ENCODE results near the gene VBP1.
"Not testable (repeated sequence)": the region's sequence is repeated elsewhere in the genome, so short reads cannot be mapped to it uniquely, and the experiment has no call there.

Gene VBP1, protein sequence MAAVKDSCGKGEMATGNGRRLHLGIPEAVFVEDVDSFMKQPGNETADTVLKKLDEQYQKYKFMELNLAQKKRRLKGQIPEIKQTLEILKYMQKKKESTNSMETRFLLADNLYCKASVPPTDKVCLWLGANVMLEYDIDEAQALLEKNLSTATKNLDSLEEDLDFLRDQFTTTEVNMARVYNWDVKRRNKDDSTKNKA

DNA sequence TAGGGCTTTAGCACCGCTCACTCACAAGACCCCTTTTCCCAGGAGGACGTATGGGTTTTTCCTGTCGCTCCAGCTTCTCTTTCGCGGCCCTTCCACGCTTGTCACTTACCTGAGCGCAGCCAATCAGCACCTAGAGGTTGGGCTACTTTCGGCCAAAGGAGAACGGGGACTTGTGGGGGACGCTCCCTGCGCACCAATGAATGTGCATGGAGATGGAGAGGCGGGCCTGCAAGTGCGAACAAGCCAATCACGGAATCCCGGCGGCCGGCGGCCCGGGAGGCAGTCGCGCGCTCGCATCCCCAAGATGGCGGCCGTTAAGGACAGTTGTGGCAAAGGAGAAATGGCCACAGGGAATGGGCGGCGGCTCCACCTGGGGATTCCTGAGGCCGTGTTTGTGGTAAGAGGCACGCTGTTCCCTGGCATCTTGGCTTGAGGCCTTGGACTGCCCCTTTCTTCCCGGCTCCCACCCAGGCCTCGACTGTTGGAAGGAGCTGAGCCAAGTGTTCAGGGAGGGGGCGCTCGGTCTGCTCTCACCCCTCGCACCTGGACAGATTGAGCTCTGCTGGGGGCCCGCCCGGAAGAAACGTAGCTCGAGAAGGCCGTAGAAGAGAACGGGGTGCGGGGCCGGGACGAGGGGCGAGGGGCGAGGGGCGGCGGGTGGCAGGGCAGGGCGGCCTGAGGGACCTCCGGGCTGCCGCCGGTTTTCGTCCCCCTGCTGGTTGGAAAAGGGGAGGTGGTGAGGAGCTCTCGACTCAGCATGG lies at the start of gene VBP1:
VBP1 (plus strand) TSS at position 282 of the 761 bp plus-strand sequence; CDS start at position 305, 23 bp downstream.
- DNase-seq, result peak; percentile 94

DNA sequence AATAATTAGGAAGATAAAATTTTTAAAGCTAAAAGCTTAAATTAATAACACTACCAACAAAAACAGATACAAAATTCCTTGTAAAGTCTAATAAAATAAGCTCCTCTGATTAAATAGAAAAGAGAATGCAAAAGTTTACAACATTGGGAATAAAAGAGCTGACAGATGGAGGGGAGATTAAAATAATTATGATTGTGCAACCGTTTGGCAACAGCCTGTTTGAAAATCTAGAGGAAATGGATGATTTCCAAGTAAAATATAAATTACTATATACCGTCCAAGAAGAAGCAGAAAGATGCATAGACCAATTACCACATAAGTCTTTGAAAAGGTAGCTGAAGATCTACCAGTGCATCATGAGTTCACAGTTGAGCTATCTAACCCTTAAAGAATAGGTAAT lies 46.4 kb upstream of the VBP1 start:
- DNase-seq, result no peak

DNA sequence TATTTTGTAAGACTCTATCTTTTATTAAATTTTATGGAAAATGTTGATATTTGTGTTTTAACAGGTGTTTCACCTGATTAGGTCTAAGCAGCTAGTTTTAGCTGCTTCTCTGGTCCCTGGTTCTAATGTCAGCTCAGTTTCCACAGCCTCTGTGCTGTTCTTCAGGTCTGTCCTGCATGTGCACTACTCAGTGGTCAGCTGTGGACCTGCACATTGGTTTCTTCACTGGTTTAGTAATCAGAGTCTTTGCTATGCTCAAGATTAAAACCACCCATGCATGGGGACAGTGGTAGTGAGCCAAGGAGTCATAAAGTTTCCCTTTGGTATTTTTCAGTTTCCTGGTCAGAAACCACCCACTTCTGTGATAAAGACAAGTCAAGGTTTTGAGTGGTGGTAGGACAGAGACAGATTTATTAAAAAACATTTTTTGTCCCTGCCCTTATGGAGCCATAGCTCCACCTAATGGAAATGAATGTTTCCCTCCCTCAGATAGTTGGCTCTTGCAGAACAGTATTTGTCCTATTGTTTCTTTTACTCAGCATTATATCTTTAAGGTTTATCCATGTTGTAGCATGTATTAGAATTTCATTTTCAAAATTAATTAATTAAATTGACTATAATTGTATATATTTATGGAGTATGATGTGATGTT lies 36.8 kb upstream of the VBP1 start:
- DNase-seq, result no peak

DNA sequence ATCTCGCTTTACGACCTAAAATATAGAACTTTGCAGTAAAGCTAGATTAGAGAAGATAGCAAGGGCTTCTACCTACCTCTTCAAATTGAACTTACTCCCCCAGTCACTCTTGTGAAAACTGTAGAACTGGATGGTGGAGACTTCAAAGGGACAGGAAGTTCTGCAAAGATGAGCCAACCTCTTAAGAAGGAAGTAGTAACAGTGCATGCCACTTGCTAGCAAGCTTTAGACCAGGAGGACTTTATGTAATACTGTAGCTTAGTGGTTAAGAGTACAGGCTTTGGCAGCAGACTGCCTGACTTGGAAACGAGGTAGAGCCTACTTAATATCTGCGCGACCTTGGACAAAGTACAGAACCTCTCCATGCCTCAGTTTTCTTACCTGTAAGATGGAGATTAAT lies 27.5 kb upstream of the VBP1 start:
- DNase-seq, result peak; percentile 26

DNA sequence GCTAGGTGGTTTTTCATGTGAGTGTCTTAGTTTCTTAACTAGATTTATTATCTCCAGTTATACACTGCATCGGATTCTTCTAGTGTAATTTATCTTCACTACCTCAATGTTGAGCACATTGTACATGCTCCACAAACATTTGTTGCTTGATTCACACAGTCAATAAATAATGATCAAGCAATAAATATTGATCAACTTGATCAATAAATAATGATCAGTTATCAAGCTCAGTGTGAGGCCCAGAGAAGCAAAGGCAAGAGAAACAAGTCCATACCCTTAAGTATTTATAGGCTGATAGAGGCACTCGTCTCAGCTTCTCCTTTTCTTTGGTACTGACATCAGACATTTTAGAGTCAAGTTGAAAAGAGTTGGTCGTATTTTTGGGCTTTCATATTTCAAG lies 5.1 kb upstream of the VBP1 start:
- DNase-seq, result no peak

DNA sequence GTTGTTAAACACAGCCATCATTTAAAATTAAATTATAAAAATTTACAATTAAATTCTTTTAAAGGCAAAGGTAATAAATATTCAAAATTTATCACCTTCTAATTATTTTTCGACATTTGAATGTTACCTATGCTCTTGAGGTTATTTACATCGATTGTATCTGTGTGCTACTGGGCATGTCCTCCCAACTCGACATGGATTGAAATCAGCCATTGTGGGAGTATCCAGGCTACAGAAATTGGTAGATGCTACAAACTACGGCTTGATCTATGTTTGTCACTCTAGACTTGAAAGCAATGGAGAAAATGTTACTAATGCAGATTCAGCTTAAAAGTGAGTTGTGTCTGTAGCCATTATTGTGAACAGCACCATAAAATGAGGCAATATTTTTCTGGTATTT lies 2.5 kb upstream of the VBP1 start:
- no peak for DNase-seq

DNA sequence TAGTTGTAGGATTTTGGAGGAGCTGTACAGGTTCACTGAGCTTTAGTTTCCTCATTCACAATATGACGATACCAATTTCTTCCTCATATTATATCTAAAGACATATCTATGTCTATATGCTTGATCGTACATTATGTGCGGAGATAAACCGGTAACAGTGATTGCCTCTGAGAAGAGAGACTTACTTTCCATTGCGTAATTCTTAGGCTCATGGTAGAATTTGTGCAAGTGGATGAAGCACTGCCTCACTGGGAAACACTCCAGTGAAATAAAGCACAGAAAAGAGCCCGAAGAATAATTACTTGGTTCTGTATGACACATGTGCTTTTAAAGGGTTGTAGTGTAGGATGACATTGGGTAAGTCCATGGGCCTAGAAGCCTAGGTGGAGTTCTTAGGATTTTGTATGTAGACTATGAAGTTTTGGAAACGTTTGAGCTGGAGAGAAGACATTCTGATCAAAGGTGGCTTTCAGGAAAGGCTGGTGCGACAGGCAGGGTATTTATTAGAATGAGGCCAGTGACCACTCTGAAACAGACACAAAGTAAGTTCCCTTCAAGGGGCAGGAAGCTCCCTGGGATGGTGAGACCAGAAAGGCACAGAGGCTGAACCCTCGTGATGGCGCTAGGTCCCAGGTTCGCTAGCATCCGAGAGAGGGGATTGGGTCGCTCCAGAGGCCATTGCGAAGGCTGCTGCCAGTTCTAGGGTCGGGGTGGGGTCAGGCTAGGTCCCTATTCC lies 649 bp upstream of the VBP1 start:
- DNase-seq, result no peak

DNA sequence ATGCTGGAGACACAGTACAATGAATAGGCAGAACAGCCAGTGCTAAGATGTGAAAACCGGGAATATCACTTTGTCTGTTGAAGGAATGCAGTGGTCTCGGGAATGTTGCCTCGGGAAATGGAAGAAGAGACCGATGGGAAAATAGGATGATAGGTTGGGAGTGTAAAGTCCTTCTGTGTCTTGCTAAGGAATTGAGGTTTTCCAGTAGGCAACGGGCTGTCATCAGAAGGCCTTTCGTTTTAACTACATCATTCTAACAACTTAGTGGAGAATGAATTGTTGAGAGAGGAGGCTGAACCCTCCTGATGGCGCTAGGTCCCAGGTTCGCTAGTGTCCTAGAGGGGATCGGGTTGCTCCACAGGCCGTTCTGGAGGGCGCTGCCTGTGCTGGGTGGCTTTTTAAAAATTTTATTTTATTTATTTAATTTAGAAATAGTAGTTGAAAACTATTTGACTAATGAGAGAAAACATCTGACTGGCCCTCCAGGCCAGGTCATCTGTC lies 730 bp downstream of the VBP1 start:
- DNase-seq, result peak; percentile 3

DNA sequence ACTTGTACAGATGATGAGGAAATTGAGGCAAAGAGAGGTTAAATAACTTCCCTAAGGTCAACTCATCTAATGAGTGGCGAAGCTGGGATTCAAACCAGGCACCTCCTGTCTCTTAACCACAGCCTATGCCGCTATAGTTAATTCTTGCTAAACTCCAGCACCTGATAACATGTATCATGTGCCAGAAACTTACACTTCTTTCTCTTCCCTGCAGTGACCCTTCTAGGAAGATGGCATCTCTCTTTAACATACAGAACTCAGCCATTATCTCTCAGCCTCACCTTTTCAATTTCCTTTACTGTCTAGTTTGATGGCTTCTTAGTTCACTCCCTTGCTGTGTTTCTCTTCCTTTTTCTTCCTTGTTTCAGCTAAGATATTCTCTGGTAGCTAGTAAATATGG lies 2.5 kb downstream of the VBP1 start:
- DNase-seq, result no peak

DNA sequence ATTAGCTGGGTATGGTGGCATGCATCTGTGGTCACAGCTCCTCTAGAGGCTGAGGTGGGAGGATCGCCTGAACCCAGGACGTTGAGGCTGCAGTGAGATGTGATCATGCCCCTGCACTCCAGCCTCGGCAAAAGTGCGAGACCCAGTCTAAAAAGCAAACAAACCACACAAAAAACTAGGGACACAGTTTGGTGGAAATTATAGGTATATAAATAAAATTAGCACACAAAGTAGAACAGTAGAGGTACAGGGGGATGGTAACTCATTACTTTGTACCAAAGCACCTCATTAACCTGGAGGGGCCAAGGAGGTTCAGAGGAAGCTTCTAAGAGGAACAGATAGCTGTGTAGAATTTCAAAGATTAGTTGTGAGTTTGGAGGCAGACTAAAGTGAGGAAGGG lies 5.1 kb downstream of the VBP1 start:
- no peak for DNase-seq

DNA sequence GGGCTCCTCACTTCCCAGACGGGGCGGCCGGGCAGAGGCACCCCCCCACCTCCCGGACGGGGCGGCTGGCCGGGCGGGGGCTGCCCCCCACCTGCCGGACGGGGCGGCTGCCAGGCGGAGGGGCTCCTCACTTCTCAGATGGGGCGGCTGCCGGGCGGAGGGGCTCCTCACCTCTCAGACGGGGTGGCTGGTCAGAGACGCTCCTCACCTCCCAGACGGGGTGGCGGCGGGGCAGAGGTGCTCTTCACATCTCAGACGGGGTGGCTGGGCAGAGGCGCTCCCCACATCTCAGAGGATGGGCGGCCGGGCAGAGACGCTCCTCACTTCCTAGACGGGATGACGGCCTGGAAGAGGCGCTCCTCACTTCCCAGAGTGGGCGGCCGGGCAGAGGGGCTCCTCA lies 7.5 kb downstream of the VBP1 start:
- DNase-seq, result not testable (repeated sequence)

DNA sequence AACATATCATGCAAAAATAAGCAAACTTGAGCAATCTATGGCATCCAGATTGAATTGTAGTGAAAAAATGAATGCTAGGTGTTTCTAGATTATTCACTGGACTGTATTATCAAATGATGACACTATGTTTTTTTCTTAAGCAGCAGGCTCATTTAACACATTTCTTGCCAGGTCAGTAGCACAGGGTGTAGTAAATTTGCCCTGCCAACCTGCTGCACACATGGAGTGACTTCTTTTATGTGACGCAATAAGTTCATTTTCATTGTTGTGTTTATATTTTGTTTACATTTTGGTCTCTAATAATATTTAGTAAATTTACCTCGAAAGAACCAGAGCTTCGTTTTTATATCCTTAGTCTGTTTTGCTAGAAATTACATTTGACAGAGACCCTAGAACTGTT lies 9.5 kb downstream of the VBP1 start:
- DNase-seq, result no peak

DNA sequence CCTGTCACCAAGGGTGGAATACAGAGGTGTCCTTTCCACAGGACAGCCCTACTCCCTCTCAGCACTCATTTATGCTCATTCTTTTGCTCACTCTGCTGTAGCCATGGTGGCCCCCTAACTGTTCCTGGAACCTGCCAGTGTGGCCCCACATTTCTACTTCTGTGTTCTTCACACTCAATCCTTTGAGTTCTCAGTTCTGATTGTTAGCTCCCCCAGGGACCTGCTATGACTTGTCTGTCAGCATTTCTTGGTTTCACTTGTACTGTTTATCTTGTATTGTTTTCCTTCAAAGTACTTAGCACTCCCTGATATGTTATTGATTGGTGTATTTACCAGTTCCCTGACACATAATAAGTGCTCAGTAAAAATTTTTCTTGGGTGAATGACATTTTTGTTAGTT lies 14.9 kb downstream of the VBP1 start:
- DNase-seq, result no peak

DNA sequence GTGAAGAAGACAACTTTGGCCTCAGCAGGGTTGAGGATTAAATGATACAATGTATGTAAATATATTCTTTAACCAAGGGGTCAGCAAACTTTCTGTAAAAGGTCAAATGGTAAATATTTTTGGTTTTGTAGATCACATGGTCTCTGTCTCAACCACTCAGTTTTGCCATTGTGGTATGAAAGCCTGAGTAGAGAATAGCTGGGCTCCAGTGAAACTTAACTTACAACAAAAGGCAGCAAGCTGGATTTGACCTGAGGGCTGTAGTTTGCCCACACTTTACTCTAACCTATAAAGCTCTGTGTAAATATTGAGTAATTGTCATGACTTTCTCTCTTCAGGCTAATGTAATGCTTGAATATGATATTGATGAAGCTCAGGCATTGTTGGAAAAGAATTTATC lies 19.6 kb downstream of the VBP1 start:
- DNase-seq, result no peak

DNA sequence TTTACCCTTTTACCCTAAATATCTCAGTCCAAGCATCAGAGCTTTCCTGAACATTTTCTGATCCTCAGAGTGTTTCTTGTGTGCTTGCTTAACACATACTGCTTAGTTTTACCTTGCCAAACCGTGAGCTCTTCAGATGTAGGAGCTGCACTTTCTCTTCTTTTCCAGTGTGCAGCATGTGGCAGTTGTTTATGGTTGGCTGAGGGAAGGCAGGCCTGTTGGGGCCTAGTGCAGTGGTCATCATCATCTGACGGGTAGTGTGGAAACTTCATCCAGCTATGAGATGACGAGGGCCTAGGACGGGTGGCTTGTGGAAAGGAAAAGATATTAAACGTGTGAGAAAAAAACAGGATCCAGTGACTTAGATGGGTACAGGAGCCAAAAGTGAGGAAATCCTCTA lies 21.5 kb downstream of the VBP1 start:
- DNase-seq, result no peak

DNA sequence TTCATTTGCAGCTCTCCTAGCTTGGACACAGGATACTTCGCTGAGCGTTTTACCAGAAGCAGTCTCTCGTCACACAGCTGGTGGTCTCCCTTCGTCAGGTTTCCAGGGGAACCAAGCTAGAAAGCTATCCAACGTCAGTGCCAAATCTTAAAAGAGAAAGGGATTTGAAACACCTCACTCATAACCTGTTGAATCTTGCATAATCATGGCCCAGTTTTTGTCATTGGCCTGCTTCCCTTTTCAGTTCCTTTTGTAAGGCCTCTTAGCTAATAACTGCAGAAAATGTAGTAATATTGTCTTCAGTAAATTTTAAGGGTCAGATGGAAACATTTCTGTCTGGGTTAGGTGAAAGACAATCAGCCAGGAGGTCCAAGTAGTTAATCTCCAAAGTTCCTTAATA lies 26.0 kb downstream of the VBP1 start:
- DNase-seq, result no peak

DNA sequence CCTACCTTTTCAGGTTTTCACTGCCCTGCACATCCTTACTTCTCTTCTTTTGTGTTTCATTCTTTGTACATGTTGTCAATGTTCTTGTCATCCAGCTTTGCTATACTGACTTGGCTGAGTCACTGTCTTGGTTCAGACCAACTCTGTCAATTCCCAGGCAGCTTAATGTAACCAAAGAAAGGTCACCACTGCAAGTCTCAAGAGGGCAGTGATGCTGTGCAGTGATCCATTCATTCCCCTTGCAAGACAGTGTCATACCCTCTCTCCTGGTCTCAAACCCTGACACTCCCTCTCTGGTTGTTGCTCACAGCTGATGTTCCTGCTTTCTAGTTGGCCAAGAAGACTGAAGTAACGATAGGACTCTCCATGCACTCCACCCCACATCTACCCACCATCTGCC lies 30.5 kb downstream of the VBP1 start:
- no peak for DNase-seq

DNA sequence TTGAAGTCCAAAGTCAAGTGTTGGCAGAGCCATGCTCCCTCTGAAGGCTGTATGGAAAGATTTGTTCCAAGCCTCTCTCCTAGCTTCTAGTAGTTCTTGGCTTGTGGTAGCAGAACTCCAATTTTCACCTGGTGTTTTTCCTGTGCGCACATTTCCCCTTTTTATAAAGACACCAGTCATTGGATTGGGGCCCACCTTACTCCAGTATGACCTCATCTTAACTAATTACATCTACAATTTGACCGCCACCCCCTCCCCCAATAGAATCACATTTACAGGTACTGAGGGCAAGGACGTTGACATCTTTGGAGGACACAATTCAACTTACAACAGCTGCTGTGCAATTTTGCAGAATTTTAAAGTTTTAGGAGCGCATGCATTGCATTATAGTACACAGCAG lies 31.2 kb downstream of the VBP1 start:
- no peak for DNase-seq

DNA sequence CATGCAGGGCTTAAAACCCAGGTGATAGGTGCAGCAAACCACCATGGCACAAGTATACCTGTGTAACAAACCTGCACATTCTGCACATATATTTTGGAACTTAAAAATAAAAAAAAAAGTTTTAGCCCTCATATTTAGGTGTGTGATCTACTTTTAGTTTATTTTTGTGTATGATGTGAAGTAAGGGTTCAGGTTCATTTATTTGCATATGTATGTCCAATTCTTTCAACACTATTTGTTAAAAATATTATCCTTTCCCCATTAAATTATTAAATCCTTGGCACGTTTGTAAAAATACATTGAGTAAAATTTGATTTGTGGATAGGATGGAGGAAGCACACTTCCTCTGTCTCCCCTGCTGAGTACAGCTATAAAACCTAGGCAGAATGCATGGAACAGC lies 35.1 kb downstream of the VBP1 start:
- no peak for DNase-seq

DNA sequence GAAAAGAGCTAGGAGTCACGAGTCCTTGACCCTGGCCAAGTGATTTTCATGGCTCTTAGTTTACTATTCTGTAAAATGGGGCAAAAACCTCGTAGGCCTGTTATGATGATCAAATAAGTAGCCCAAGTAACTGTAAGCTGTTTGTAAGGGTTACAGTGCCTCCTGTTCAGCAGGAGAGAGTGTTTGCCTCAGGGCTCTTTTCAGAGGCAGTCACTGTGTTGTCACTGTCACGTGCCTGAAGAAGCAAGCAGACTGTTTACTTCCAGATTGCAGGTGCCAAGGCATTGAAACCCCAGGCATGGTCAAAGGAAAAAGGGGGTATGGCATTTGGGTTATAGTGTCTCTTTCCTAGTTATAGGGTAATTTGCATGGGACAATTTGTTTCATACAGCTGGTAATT lies 43.5 kb downstream of the VBP1 start:
- no peak for DNase-seq

DNA sequence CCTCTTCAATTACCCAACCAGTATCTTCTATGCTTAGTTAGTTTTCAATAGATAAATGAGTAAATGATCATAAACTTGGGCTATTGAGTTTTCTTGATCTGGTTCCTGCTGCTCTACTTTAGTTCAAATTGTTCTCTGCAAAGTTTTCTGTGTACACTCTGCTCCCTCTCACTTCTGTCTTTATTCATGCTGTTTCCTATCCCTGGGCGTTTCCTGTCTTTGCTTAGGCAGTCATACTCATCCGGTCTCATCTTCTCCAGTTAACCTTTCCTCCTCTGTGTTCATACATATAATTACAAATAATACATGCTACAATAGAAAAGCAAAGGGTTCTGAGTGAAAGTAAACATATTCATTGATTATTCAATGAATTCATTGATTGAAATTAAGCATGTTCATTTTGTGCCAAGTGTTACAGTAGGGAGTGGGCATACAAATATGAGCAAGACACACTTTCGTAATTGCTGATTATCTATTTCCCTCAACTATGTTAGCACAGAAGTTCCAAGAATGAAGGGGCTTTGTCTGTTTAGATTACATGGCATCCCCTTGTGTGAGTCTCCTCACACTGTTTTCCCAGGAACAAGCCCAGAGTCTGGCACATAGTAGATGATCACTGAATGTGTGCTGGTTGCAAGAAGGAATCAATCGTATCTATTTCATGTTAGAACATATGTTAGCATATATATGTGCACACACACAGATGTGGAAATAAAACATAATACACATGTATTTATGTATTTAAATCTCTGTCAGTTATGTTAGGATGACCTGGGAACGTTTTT lies 46.9 kb downstream of the VBP1 start:
- DNase-seq, result peak; percentile 35

DNA sequence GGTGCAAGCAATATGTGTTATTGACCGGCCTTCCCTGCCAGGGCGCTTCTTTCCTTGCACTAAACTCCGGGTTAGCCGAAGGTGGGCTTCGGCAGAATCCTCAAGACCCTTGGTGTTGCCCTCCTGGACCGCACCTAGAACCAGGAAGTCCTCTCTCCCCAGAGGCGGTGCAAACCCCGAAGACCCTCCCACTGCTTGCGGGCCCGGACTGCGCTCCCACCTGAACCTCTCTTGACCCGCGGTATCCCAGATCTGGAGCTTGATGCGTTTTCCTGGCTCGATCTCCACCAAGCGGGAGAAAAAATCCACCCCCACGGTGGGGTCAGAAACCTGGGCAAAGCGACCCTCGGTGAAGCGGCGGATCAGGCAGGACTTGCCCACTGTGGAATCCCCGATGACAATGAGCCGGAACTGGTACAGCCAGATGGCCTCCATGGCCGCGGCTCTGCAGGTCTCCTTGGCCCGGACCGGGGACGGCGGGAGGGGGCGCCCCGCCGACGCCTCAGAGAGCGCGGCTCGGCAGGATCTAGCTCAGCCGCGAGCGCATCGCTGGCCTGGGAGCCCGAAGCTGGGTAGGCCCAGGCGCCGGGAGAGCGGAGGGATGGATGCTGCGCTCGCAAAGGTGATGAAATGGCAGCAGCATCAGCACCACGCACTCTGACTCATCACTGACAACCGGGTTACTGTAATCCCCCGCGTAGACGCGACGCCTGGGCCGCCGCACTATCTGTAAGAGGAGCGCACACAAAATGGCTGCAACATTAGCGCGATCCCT lies 47.8 kb downstream of the VBP1 start, which contains the start of gene RAB39B:
RAB39B (minus strand) TSS at position 638 of the 775 bp plus-strand sequence; CDS start at position 435, 203 bp downstream.
- peak; percentile 79 for DNase-seq

All from activated CD4-positive, alpha-beta T cell treated with anti-CD3 and anti-CD28 coated beads, Interleukin-10, Interleukin-2, amounts not matched to agents 100 ng/mL and 50 ng/mL, durations not matched to agents 16 hours and 8 hours (primary cell).